ENCODE results near the gene AQR.
"Not testable (repeated sequence)": the region's sequence is repeated elsewhere in the genome, so short reads cannot be mapped to it uniquely, and the experiment has no call there.

Gene AQR

DNA sequence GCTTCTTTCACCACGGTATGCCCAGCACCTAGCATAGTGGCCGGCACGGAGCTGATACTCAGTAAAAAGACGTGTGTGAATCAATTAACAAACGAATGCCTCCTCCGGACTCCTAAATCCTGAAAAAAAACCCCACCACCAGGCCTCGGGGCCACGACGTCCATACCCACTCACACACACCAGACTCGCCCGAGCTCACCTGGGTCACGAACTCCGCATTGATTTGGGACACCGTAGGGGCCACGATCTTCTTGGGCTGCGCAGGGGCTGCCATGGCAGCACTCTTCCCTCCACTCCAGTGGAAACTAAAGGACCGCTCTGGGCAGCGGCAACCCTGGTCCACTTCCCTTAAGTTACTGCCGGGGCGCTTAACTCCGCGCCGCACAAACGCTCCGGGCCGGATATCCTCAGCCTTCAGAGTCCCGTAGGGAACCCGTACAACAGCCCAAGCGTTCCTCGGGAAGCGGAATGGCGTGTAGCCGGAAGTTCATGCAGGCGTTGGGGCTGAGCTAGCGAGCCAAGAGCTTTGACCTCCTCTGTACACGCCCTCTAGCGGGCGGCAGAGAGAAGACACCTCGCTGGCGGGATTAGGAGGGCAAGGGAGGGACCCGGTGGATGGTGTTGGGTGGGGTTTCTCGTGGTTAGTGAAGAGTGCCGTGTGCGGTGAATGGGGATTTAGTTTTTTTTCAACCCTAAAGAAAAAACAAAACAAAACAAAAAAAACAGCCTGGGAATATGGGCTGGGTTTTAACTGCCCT lies at the start of gene AQR:
Gene AQR (minus strand): TSS at position 403 of the 758 bp plus-strand sequence. CDS start 129 bp downstream, at position 274.
- DNase-seq (ENCODE audit: low spot score), result peak; percentile 89

- DNase-seq (ENCODE audit: low spot score), result no peak
Measured at GRCh38 chr15:35014241-35014640, 44.7 kb upstream of the AQR start.

- DNase-seq (ENCODE audit: low spot score), result no peak
Measured at GRCh38 chr15:35013370-35013769, 43.8 kb upstream of the AQR start.

- no peak for DNase-seq (ENCODE audit: low spot score)
Measured at GRCh38 chr15:35007397-35007796, 37.9 kb upstream of the AQR start.

DNA sequence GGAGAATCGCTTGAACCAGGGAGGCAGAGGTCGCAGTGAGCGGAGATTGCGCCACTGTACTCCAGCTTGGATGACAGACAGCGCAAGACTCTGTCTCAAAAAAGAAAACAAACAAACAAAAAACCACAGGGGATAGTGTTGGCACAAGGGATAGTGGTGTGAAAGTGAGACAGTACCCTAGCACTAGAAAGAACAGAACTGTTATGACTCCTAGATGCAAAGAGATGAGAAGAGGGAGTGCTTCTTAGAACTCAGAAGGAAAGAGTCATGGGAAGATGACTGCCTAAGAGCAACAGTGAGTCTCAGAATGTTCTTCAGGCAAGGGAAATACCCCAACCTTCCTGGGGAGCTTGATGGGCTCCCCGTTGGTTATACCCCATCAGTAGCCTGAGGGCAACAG lies 36.4 kb upstream of the AQR start:
- no peak for DNase-seq (ENCODE audit: low spot score)

- no peak for DNase-seq (ENCODE audit: low spot score)
Measured at GRCh38 chr15:35003928-35004327, 34.4 kb upstream of the AQR start.

- DNase-seq (ENCODE audit: low spot score), result no peak
Measured at GRCh38 chr15:35000511-35000910, 31.0 kb upstream of the AQR start.

DNA sequence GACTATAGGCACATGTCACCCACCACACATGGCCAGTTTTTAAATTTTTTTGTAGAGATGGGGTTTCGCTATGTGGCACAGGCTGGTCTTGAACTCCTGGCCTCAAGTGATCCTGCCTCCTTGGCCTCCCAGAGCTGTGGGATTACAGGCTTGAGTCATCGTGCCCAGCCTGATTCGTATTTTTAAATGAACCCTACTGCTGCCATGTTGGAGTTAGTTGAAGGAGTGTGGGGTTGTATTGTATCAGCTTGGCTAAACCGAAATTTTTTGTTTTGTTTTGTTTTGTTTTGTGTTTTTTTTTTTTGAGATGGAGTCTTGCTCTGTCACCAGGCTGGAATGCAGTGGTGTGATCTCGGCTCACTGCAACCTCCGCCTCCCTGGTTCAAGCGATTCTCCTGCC lies 30.4 kb upstream of the AQR start:
- no peak for DNase-seq (ENCODE audit: low spot score)

GRCh38 chr15:34994925-34995324 lies 25.4 kb upstream of the AQR start:
- no peak for DNase-seq (ENCODE audit: low spot score)

DNA sequence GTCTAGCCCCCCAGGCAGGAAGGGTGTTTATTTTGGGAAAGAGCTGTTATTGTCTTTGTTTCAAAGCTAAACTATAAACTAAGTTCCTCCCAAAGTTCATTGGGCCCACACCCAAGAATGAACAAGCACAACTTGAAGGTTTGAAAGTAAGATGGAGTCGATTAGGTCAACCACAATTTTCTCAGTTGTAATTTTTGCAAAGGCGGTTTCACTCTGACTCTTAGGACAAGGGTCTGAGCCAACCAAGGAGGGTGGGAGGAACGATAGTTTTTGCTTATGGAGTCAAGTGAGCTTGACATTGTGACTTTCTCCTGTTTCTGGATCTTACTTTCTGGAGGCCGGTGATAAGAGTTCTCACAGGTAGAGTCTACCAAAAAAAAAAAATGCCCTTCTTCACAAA lies 24.3 kb upstream of the AQR start:
- DNase-seq (ENCODE audit: low spot score), result no peak

DNA sequence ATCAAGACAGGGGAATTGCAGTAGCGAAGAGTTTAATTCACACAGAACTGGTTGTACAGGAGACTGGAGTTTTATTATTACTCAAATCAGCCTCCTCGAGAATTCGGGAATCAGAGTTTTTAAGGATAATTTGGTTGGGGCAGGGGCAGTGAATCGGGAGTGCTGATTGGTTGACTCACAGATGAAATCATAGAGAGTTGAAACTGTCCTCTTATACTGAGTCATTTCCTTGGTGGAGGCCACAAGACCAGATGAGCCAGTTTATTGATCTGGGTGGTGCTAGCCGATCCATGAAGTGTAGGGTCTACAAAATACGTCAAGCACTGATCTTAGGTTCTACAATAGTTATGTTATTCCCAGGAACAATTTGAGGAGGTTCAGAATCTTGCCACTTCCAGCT lies 23.9 kb upstream of the AQR start:
- DNase-seq (ENCODE audit: low spot score), result no peak

GRCh38 chr15:34988027-34988902 lies 18.7 kb upstream of the AQR start, which contains the start of gene ZNF770:
ZNF770 (minus strand) TSS chr15:34988287; CDS start chr15:34983434, 4,853 bp downstream.
- DNase-seq (ENCODE audit: low spot score), result peak; percentile 87

DNA sequence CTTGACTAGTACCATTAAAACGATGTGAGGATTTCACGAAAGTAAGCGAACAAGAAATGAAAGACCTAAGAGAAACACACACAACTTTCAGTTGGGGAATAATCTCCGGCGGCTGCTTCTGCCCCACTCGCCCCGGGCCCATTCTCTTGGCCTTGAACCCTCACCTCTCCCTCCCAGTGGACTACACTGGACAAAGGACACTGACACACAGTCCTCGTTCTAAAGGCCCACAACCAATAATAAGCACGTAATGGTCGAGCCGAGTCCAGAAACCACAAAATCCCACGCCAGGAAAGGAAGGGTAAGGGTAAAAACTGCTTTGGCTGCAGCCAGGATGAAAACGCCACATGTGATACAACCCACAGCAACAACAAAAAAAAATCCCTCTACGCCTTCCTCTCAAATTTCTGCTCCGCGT lies 18.1 kb upstream of the AQR start:
- DNase-seq (ENCODE audit: low spot score), result no peak

DNA sequence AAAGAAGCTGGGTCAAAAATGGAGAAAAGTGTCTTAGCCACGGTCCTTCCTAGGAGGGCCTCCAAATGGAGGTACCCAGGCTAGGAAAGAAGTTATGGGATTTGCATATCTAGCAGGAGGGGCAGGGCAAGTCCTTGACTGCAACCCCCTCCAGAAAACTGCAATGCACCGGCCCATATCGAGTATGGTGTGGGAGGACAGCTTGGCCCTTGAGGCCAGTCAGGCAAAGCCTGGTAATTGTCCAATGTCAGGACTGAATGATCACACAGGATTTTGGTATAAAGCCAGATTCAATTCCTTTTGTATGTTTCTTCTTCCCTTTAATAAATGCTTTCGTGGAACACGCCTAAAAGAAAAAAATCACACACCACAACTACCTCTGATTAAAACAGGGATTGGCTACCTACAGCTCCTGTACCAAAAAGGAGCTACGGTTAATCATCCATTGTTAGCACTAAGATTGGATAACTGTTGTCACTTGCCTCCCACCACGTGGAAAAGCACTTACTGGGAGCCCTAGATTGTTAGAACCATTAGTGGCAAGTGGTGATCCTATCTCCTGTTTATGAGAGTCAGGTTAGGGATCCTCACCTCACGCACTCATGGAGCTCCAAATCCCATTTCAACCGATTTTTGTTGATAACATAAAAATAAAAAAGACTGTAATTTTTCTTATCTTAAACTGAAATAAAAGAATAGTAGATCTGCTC lies 17.4 kb upstream of the AQR start:
- DNase-seq (ENCODE audit: low spot score), result no peak

GRCh38 chr15:34986326-34986725 lies 16.8 kb upstream of the AQR start:
- no peak for DNase-seq (ENCODE audit: low spot score)

GRCh38 chr15:34984889-34985630 lies 15.5 kb upstream of the AQR start:
- no peak for DNase-seq (ENCODE audit: low spot score)

- DNase-seq (ENCODE audit: low spot score), result no peak
Measured at GRCh38 chr15:34976743-34977142, 7.2 kb upstream of the AQR start.

DNA sequence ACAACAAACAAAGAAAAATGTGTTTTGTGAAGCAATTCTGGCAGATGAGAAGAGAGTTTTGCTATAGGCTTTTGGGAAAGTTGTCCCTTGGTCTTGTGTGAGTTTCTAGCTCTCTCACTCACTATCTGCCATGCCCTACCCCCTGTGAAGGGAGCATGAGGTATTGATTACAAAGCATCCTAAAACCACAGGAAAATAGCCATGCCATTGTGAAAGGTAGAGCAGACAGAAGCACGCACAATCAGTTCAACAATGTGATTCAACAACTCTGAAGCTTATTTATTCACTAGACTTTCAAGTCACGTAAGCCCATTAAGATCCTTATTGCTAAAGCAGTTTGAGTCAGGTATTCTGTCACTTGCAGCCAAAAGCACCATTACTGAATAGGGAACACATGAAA lies 6.5 kb upstream of the AQR start:
- DNase-seq (ENCODE audit: low spot score), result no peak

DNA sequence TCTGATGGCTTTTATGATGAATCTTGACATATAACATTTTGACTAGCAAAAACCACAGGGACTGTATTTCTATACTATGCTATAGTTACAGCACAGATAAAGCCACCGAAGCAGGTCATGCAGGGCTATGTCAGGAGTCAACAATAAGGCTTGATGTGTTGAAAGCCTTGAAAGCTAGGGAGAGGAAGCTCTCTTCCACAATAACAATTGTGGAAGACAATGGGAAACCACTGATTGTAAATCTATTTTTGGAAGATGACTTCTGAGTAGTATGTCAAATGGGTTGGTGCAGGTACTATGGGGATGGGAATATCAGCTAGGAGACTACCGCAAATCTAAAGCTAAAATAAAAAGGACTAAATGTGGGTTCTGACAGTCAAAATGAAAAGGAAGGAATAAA lies 4.0 kb upstream of the AQR start:
- DNase-seq (ENCODE audit: low spot score), result no peak

- DNase-seq (ENCODE audit: low spot score), result not testable (repeated sequence)
Measured at GRCh38 chr15:34970098-34970643, 629 bp upstream of the AQR start.

GRCh38 chr15:34964277-34964676 lies 5.3 kb downstream of the AQR start:
- no peak for DNase-seq (ENCODE audit: low spot score)

GRCh38 chr15:34953851-34954250 lies 15.7 kb downstream of the AQR start:
- no peak for DNase-seq (ENCODE audit: low spot score)

Measured in germinal center (tissue), 1 donor.